H1 (cell line): ENCODE data around the gene GRK5. TPM values are rescaled to one million over a fixed set of nuclear protein-coding genes. Genes with fewer than 3 reads are reported as not detected.

Source experiments
- CTCF ChIA-PET: fragments of 300-600 bp; sonication (Branson Sonifier 250); formaldehyde crosslinking; loops from one replicate; lab custom pipeline; 2021; ENCODE audit not compliant: partially characterized antibody; lab: Charles Lee
- POLR2A ChIA-PET: fragments of 300-600 bp; sonication (Branson Sonifier 250); formaldehyde crosslinking; loops from one replicate; lab custom pipeline; 2021; ENCODE audit warnings: inconsistent platforms; ENCODE audit not compliant: partially characterized antibody; lab: Charles Lee
- DNase-seq, 2 experiments: peaks; one replicate each; pipeline versions ENCODE4 v3.0.0 to v3.0.0-alpha.2; 2010 to 2022; ENCODE audit warnings: low spot score in 2 of 2, low read depth in 1 of 2, mixed read lengths in 1 of 2
- FAIRE-seq: peaks from 2 replicates; lab custom pipeline; 2011; peaks lifted over from hg19 to GRCh38; lab: Jason Lieb, UNC
- H2AFZ ChIP-seq: 2 replicates; pipeline ENCODE4 v1.8.1; 2012; ENCODE audit warnings: low read length, inconsistent platforms
- H2AK5ac ChIP-seq: 2 replicates; pipeline ENCODE4 v1.6.1; 2013; ENCODE audit warnings: low read depth, low read length
- H2BK120ac ChIP-seq: replicated peaks from 2 replicates; pipeline ENCODE3; 2013; ENCODE audit warnings: low read depth, low read length, inconsistent platforms
- H2BK12ac ChIP-seq: 2 replicates; pipeline ENCODE4 v1.6.1; 2013; ENCODE audit warnings: low read depth, low read length
- H2BK15ac ChIP-seq: 2 replicates; pipeline ENCODE4 v1.6.1; 2013; ENCODE audit warnings: low read length
- H2BK20ac ChIP-seq: 2 replicates; pipeline ENCODE4 v1.6.1; 2013; ENCODE audit warnings: low read length
- H2BK5ac ChIP-seq: 2 replicates; pipeline ENCODE4 v1.6.1; 2013; ENCODE audit warnings: low read depth, low read length
- H3K14ac ChIP-seq: 2 replicates; pipeline ENCODE4 v1.6.1; 2013; ENCODE audit warnings: inconsistent platforms; ENCODE audit not compliant: insufficient read length
- H3K18ac ChIP-seq: 2 replicates; pipeline ENCODE4 v1.6.1; 2013; ENCODE audit warnings: low read length; ENCODE audit errors: extremely low read depth
- H3K23ac ChIP-seq: 2 replicates; pipeline ENCODE4 v1.6.1; 2013; ENCODE audit warnings: inconsistent platforms; ENCODE audit not compliant: insufficient read length
- H3K23me2 ChIP-seq: 2 replicates; pipeline ENCODE4 v1.6.1; 2013; ENCODE audit warnings: low read depth, low read length
- H3K27ac ChIP-seq: 2 replicates; pipeline ENCODE4 v1.6.1; 2011; ENCODE audit warnings: low read depth, low read length, inconsistent platforms
- H3K27me3 ChIP-seq, 4 experiments: replicated peaks in 1 of 4; 1 replicate in 1 of 4; 2 replicates in 3 of 4; pipeline versions ENCODE4 v1.6.1 to v1.8.1; 2011 to 2013; ENCODE audit warnings: low read length in 3 of 4, mild to moderate bottlenecking in 3 of 4, inconsistent platforms in 2 of 4, mixed read lengths in 2 of 4, moderate library complexity in 1 of 4; ENCODE audit not compliant: control insufficient read depth in 3 of 4, insufficient read depth in 3 of 4; ENCODE audit errors: extremely low read depth in 1 of 4
- H3K36me3 ChIP-seq, 4 experiments: 2 replicates each; pipeline versions ENCODE4 v1.6.1 to v1.8.1; 2011 to 2013; ENCODE audit warnings: mild to moderate bottlenecking in 4 of 4, low read length in 3 of 4, moderate library complexity in 2 of 4, control low read depth in 1 of 4, inconsistent platforms in 1 of 4; ENCODE audit not compliant: insufficient read depth in 4 of 4, control insufficient read depth in 2 of 4
- H3K4ac ChIP-seq: replicated peaks from 2 replicates; pipeline ENCODE3; 2013; ENCODE audit warnings: low read length, low read depth, mixed read lengths, inconsistent platforms; ENCODE audit not compliant: insufficient read length
- H3K4me1 ChIP-seq, 4 experiments: replicated peaks in 1 of 4; 1 replicate in 1 of 4; 2 replicates in 3 of 4; pipeline versions ENCODE4 v1.6.1 to v1.8.1; 2011 to 2013; ENCODE audit warnings: low read length in 3 of 4, inconsistent platforms in 2 of 4, mixed read lengths in 1 of 4; ENCODE audit not compliant: insufficient read depth in 4 of 4, control insufficient read depth in 3 of 4
- H3K4me2 ChIP-seq, 2 experiments: 2 replicates each; pipeline versions ENCODE4 v1.6.1 to v1.8.1; 2011 to 2013; ENCODE audit warnings: low read depth in 2 of 2, low read length in 2 of 2, control low read depth in 1 of 2, inconsistent platforms in 1 of 2, mild to moderate bottlenecking in 1 of 2; ENCODE audit not compliant: insufficient read depth in 1 of 2
- H3K4me3 ChIP-seq, 4 experiments: fragments of 200-600, 300-600 bp in 1 of 4; sonication (generic), shearing (Covaris generic), sonication (Bioruptor Twin) in 1 of 4; 2 replicates each; pipeline versions ENCODE4 v1.5.1 to v1.8.1; 2011 to 2016; ENCODE audit warnings: low read length in 4 of 4, low read depth in 3 of 4, control low read depth in 2 of 4, inconsistent platforms in 2 of 4, mild to moderate bottlenecking in 2 of 4, mixed read lengths in 1 of 4, moderate library complexity in 1 of 4; ENCODE audit not compliant: insufficient read depth in 2 of 4; ENCODE audit errors: extremely low read depth in 1 of 4
- H3K56ac ChIP-seq: replicated peaks from 2 replicates; pipeline ENCODE3; 2013; ENCODE audit warnings: low read depth, mild to moderate bottlenecking, mixed read lengths, low read length, inconsistent platforms; ENCODE audit not compliant: insufficient read length
- H3K79me1 ChIP-seq: 2 replicates; pipeline ENCODE4 v1.6.1; 2013; ENCODE audit warnings: low read depth, low read length, control low read depth
- H3K79me2 ChIP-seq, 2 experiments: 2 replicates each; pipeline versions ENCODE4 v1.6.1 to v1.8.1; 2012 to 2013; ENCODE audit warnings: low read length in 2 of 2, mild to moderate bottlenecking in 2 of 2, inconsistent platforms in 1 of 2; ENCODE audit not compliant: insufficient read depth in 2 of 2, control insufficient read depth in 1 of 2
- H3K9ac ChIP-seq, 4 experiments: replicated peaks in 1 of 4; 1 replicate in 1 of 4; 2 replicates in 3 of 4; pipeline versions ENCODE4 v1.6.1 to v1.8.1; 2011 to 2013; ENCODE audit warnings: low read depth in 3 of 4, low read length in 3 of 4, control low read depth in 2 of 4, mild to moderate bottlenecking in 2 of 4, moderate library complexity in 2 of 4, inconsistent platforms in 1 of 4; ENCODE audit errors: extremely low read depth in 1 of 4
- H3K9me3 ChIP-seq, 2 experiments: 2 replicates each; pipeline versions ENCODE4 v1.6.1 to v1.8.1; 2012 to 2013; ENCODE audit warnings: mild to moderate bottlenecking in 2 of 2, moderate library complexity in 2 of 2, control low read depth in 1 of 2, inconsistent platforms in 1 of 2, low read depth in 1 of 2, low read length in 1 of 2, mixed read lengths in 1 of 2; ENCODE audit not compliant: insufficient read depth in 2 of 2
- H4K20me1 ChIP-seq, 2 experiments: replicated peaks in 1 of 2; 2 replicates each; pipeline versions ENCODE3 to v1.8.1; 2011 to 2013; ENCODE audit warnings: inconsistent platforms in 2 of 2, low read length in 2 of 2, mild to moderate bottlenecking in 1 of 2; ENCODE audit not compliant: insufficient read depth in 2 of 2, control insufficient read depth in 1 of 2
- H4K5ac ChIP-seq: 2 replicates; pipeline ENCODE4 v1.6.1; 2013; ENCODE audit warnings: low read length, low read depth, mixed read lengths, inconsistent platforms; ENCODE audit not compliant: insufficient read length
- H4K8ac ChIP-seq: 2 replicates; pipeline ENCODE4 v1.8.0; 2013; ENCODE audit warnings: mild to moderate bottlenecking, moderate library complexity, low read length, inconsistent platforms; ENCODE audit not compliant: insufficient read depth; ENCODE audit errors: extremely low read depth
- H4K91ac ChIP-seq: replicated peaks from 2 replicates; pipeline ENCODE3; 2013; ENCODE audit warnings: low read length, mixed read lengths, inconsistent platforms; ENCODE audit not compliant: insufficient read length
- ASH2L ChIP-seq: fragments of 200-600, 300-600 bp; sonication (generic); IDR thresholded peaks from one replicate; pipeline ENCODE4 v1.7.1; 2017; ENCODE audit warnings: low read length
- BRCA1 ChIP-seq: IDR thresholded peaks from 2 replicates; pipeline ENCODE4 v1.6.1; 2012; ENCODE audit warnings: low read depth, low read length, improper control_type of control experiment
- CHD1 ChIP-seq: IDR thresholded peaks from 2 replicates; pipeline ENCODE4 v1.6.1; 2012; ENCODE audit warnings: low read depth, low read length, improper control_type of control experiment
- GABPA ChIP-seq: IDR thresholded peaks from 2 replicates; pipeline ENCODE4 v1.6.1; 2011; ENCODE audit warnings: mild to moderate bottlenecking, low read length, moderate library complexity, borderline replicate concordance; ENCODE audit not compliant: insufficient read depth
- HDAC6 ChIP-seq: IDR thresholded peaks from one replicate; pipeline ENCODE4 v1.7.1; 2012; ENCODE audit warnings: low read depth, mild to moderate bottlenecking, inconsistent platforms, low read length, moderate library complexity
- JUN ChIP-seq: IDR thresholded peaks from 2 replicates; pipeline ENCODE4 v1.6.1; 2011; ENCODE audit warnings: low read depth, mild to moderate bottlenecking, improper control_type of control experiment, low read length
- JUND ChIP-seq: IDR thresholded peaks from 2 replicates; pipeline ENCODE4 v1.6.1; 2011; ENCODE audit warnings: mild to moderate bottlenecking, improper control_type of control experiment, low read length
- KDM5A ChIP-seq: fragments of 200-600 bp; IDR thresholded peaks from 2 replicates; pipeline ENCODE4 v1.7.1; 2012; ENCODE audit warnings: mild to moderate bottlenecking, low read length, inconsistent platforms, mixed read lengths
- PHF8 ChIP-seq: fragments of 200-600 bp; sonication (generic); conservative IDR thresholded peaks from 2 replicates; pipeline ENCODE4 v1.7.1; 2012; ENCODE audit warnings: low read depth, mild to moderate bottlenecking, inconsistent platforms, low read length, moderate library complexity
- POLR2A ChIP-seq, 2 experiments: IDR thresholded peaks; 1 replicate in 1 of 2; 2 replicates in 1 of 2; pipeline ENCODE4 v1.6.1; 2011; ENCODE audit warnings: low read depth in 2 of 2, low read length in 2 of 2, mild to moderate bottlenecking in 2 of 2; ENCODE audit errors: control extremely low read depth in 1 of 2
- RFX5 ChIP-seq: IDR thresholded peaks from 2 replicates; pipeline ENCODE4 v1.6.1; 2011; ENCODE audit warnings: low read depth, low read length, improper control_type of control experiment, borderline replicate concordance
- SIX5 ChIP-seq: IDR thresholded peaks from 2 replicates; pipeline ENCODE4 v1.6.1; 2011; ENCODE audit warnings: mild to moderate bottlenecking, low read depth, low read length
- USF2 ChIP-seq: IDR thresholded peaks from 2 replicates; pipeline ENCODE4 v1.6.1; 2011; ENCODE audit warnings: low read length, improper control_type of control experiment
- YY1 ChIP-seq: IDR thresholded peaks from 2 replicates; pipeline ENCODE4 v1.6.1; 2011; ENCODE audit warnings: low read depth, mild to moderate bottlenecking, low read length
- WGBS, 2 experiments: shearing (Covaris generic) in 1 of 2; methylation state at CpG; one replicate each; pipeline versions ENCODE4 v1.1.6 to v1.1.7; 2013 to 2015; ENCODE audit warnings: low lambda C conversion rate in 2 of 2, mixed read lengths in 2 of 2, inconsistent platforms in 1 of 2, low coverage in 1 of 2, missing lambda C conversion rate in 1 of 2; ENCODE audit not compliant: insufficient replicate concordance in 2 of 2, insufficient coverage in 1 of 2, insufficient read length in 1 of 2; ENCODE audit errors: extremely low coverage in 1 of 2, missing lambda C conversion rate in 1 of 2; 5-methylcytosine and 5-hydroxymethylcytosine counted together
- polyA plus RNA-seq, 7 experiments: library from polyadenylated mRNA; depleted of rRNA in 3 of 7; stranded (reverse) in 5 of 7; unstranded in 2 of 7; fragments of >200 nt in 5 of 7; fragments of 200-250 nt in 2 of 7; gene quantifications; 1 replicate in 5 of 7; 2 replicates in 1 of 7; 4 replicates in 1 of 7; pipeline versions ENCODE4 v1.2.1 to v1.2.3, GENCODE V29; 2011 to 2013; ENCODE audit warnings: missing spikeins in 2 of 7, mixed read lengths in 2 of 7
- total RNA-seq: library from RNA; stranded (reverse); fragmentation: NEBNext Ultra II Directional; extraction: Animal tissue kit (Norgen Biotek cat#: 25700); gene quantifications from 2 replicates; pipeline ENCODE4 v1.2.1, GENCODE V29; 2021

GRK5 gene
- total and polyA plus RNA-seq, 2 of the 8 experiments (the other 6 are each of a cell fraction or from before 2014, with no cell fraction given): 0.54 to 2.5 TPM

- Histone ChIP-seq H2BK5ac (no peak overlapping the region), H4K91ac (no peak overlapping the region), H2BK120ac (no peak overlapping the region), H3K27ac (no peak overlapping the region), H4K8ac (no peak overlapping the region), H3K14ac (no peak overlapping the region), H3K23ac (no peak overlapping the region), H3K9me3 (no peaks in the 10 kb centered on the region), H3K4me1 (no peaks in the 10 kb centered on the region), H3K27me3 (no peaks in the 10 kb centered on the region), H3K56ac (no peak overlapping the region), H4K20me1 (no peaks in the 10 kb centered on the region), H2BK15ac (no peak overlapping the region), H3K4ac (no peak overlapping the region), H3K79me2 (no peaks in the 10 kb centered on the region), H2AFZ (no peak overlapping the region), H2BK20ac (no peak overlapping the region), H4K5ac (no peak overlapping the region), H3K9ac (no peak overlapping the region), H3K4me2 (no peak overlapping the region), H3K18ac (no peak overlapping the region), H3K79me1 (no peaks in the 10 kb centered on the region), H3K36me3 (no peaks in the 10 kb centered on the region), H3K4me3 (no peak overlapping the region), H3K23me2 (no peaks in the 10 kb centered on the region), H2AK5ac (no peak overlapping the region), H2BK12ac (no peak overlapping the region)
- FAIRE-seq: no peak
- WGBS, 2 experiments: 85% methylated on average over 11 of the region's 11 CpGs; no CpG with 5 or more reads in 1 of the 2 experiments
- no peak for DNase-seq
- POLR2A ChIA-PET: no interaction called here
- CTCF ChIA-PET: interaction anchor here (0.9 to 2.0 kb wide), 6 partner anchors 10 to 194 kb away, joined by 3 to 8 read pairs (median 4); no protein-coding TSS in a partner anchor
- TF ChIP-seq KDM5A (no peak), PHF8 (no peak), BRCA1 (no peak), USF2 (no peak), CHD1 (no peak), JUN (no peak), SIX5 (no peak), YY1 (no peak), ASH2L (no peak), RFX5 (no peak), JUND (no peak), POLR2A (IDR thresholded peaks at IDR 0.05; ENCODE audit: control extremely low read depth in 1 of 2, low read depth in 2 of 2, low read length in 2 of 2) (no peak), GABPA (no peak), HDAC6 (no peak)
These were observed 175.9 kb downstream of the GRK5 start for GRCh38 chr10:119383174-119383856.
